ENCODE data around the gene PARP15.
"Not testable (repeated sequence)": the region's sequence is repeated elsewhere in the genome, so short reads cannot be mapped to it uniquely, and the experiment has no call there.

The PARP15 gene

GRCh38 chr3:122621112-122621511 is 43.7 kb downstream of the PARP15 start:
- DNase-seq, result peak; percentile 34

DNA sequence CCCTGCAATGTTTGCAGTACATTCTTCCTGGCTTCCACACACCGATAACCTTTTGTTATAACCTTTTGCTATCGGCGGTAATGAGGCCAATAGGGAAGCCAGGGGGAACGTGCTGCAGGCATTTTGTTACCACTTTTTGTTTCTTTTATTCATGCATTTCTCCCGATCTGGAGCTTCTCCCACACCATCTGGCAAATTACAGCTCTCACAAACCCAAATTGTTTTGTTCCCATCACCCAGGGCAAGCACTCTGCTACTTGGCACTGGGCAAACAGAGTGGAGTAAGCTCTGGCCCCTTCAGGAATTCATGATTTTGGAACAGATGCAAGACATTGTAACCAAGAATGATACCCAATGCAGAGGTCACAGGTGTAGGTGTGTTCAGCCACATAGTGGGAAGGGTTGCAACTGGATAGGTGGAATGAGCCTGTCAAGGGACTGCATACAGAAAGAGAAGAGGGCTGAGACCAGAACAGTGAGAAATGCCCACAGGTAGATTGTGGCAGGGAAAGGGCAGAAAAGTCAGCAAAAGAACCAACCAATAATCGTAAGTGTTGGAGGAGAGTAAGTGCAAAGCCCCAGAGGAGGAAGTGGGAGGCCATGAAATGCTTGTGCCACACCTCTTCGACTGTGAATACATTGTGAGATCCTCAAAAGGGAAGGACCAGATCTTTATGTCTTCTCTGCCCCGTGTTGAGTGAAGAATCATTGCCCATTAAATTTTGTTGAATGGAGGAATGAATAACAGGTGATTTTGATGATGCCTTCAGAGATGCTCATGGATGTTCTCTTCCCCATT is 45.8 kb downstream of the PARP15 start:
- no peak for DNase-seq

DNA sequence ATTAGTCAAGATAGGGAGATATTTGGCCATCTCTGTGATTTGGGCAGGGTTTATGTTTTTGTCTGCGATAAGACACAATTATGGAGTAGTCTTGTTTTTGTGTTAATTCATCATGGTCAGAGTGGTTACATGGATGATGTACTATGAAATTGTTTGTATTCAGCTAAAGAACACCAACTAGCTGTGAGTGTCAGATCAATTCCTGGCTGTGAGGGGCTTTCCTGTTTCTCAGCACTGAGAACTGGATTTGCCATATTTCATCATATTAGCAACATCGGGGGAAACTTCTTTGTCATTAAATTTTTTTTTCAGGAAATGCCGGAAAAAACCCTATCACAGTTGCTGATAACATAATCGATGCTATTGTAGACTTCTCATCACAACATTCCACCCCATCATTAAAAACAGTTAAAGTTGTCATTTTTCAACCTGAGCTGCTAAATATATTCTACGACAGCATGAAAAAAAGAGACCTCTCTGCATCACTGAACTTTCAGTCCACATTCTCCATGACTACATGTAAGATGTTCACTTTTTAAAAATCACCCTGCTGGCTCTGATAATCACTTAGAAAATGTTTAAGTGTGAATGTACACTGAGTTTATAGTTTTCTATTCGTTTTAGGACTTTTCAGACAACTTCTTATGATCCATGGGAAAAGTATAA is 49.2 kb downstream of the PARP15 start:
- no peak for DNase-seq

- no peak for DNase-seq
Observed at GRCh38 chr3:122627301-122627700, 49.9 kb downstream of the PARP15 start.

- no peak for DNase-seq
Observed at GRCh38 chr3:122628567-122628966, 51.1 kb downstream of the PARP15 start.

DNA sequence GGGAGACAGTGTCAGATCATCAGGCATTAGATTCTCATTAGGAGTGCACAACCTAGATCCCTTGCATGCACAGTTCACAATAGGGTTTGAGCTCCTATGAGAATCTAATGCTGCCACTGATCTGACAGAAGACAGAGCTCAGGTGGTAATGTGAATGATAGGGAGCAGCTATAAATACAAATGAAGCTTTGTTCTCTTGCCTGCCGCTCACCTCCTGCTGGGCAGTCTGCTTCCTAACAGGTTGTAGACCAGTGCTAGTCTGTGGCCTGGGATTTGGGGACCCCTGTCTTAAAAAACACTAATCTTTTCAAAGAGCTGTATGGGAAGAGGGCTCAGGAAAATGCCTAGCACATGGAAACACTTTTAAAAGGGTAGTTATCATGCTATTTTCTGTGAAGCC is 52.3 kb downstream of the PARP15 start:
- no peak for DNase-seq

- DNase-seq, result no peak
Observed at GRCh38 chr3:122635789-122636188, 58.3 kb downstream of the PARP15 start.

- no peak for DNase-seq
Observed at GRCh38 chr3:122636697-122637096, 59.2 kb downstream of the PARP15 start.

GRCh38 chr3:122640437-122640999 is 63.1 kb downstream of the PARP15 start:
- no peak for DNase-seq

DNA sequence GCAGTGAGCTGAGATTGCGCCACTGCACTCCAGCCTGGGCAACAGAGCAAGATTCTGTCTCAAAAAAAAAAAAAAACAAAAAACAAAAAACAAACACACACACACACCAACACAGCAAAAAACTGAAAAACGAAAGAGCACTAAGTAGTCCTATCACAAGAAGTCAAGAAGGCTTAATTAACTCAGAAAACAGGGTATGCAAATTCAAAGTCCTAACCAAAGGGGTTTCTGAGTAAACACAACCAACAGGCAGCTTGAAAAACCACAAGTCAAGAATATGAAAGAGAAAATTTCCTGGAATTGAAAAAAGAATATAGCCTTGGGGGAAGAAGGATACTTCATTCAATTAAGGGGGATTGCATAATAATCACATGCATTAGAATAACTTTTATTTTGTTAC is 65.5 kb downstream of the PARP15 start:
- no peak for DNase-seq

- DNase-seq, result no peak
Observed at GRCh38 chr3:122646146-122646988, 68.9 kb downstream of the PARP15 start.

DNA sequence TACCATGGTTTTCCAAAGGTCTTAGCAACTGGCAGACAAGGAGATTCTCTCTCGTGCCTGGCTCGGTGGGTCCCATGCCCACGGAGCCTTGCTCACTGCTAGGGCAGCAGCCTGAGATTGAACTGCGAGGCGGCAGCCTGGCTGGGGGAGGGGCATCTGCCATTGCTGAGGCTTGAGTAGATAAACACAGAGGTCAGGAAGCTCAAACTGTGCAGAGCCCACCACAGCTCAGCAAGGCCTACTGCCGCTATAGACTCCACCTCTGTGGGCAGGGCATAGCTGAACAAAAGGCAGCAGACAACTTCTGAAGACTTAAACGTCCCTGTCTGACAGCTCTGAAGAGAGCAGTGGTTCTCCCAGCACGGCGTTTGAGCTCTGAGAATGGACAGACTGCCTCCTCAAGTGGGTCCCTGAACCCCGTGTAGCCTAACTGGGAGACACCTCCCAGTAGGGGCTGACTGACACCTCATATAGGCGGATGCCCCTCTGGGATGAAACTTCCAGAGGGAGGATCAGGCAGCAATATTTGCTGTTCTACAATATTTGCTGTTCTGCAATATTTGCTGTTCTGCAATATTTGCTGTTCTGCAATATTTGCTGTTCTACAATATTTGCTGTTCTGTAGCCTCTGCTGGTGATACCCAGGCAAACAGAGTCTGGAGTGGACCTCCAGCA is 73.9 kb downstream of the PARP15 start:
- DNase-seq, result not testable (repeated sequence)

DNA sequence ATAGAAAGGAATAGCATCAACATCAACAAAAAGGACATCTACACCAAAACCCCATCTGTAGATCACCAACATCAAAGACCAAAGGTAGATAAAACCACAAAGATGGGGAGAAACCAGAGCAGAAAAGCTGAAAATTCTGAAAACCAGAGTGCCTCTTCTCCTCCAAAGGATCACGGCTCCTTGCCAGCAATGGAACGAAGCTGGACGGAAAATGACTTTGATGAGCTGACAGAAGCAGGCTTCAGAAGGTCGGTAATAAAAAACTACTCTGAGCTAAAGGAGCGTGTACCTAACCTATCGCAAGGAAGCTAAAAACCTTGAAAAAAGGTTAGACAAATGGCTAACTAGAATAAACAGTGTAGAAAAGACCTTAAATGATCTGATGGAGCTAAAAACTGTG is 74.5 kb downstream of the PARP15 start:
- not testable (repeated sequence) for DNase-seq

DNA sequence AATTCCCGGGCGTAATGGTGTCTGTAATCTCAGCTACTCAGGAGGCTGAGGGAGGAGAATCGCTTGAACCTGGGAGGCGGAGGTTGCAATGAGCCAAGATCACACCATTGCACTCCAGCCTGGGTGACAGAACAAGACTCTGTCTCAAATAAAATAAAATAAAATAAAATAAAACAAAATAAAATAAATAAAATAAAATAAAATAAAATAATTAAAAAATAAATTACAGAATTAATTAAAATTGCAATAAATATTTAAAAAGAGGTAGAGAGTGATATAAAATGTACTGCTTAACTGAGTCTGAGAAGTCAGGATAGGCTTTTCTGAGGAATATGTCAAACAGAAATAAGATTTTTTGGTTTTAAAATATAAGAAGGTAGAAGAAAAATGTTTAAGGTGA is 80.9 kb downstream of the PARP15 start:
- DNase-seq, result not testable (repeated sequence)

- DNase-seq, result peak; percentile 5
Observed at GRCh38 chr3:122660297-122660974, 83.0 kb downstream of the PARP15 start.

- no peak for DNase-seq
Observed at GRCh38 chr3:122661633-122662032, 84.2 kb downstream of the PARP15 start.

GRCh38 chr3:122662505-122662904 is 85.1 kb downstream of the PARP15 start:
- DNase-seq, result no peak

DNA sequence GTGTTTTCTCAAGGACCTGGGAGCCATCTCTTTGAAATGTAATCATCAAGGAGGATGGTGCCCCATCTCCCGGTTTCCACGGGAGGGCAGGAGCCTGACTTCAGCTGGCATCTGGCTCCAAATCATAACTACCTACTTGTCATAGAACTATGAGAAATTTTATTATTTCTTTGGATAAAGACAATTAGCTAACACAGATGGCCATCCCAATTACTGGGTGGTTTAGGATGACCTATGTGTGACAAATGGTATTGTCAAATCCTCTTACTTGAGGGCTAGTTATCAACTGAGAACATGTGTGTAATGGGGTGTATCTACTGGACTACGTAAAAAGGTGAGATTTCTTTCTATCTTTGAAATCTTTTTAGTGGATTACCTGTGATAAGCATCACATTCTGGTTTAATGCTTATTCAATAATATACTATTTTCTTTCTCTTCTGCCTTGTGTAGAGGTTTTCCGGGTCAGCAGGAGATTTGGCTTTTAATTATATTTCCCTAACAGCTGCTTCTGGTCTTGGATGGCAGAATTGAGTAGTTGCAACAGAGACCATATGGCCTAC is 87.9 kb downstream of the PARP15 start:
- DNase-seq, result no peak

GRCh38 chr3:122665881-122666280 is 88.4 kb downstream of the PARP15 start:
- no peak for DNase-seq

- DNase-seq, result no peak
Observed at GRCh38 chr3:122668930-122669730, 91.7 kb downstream of the PARP15 start.

- peak; percentile 14 for DNase-seq
Observed at GRCh38 chr3:122671553-122671952, 94.1 kb downstream of the PARP15 start.

Data from COR-L47 (cell line).